Measurements from ENCODE around the gene PLCB1.
A peak's percentile ranks its signal among the peaks of the same experiment; 100 is the strongest.

GRCh38 chr20:8398263-8399051 is 266.4 kb downstream of the PLCB1 start:
- TF ChIP-seq EZH2phosphoT487 (IDR thresholded peaks at IDR 0.05; ENCODE audit: borderline replicate concordance) (no peak), CTCF (conservative IDR thresholded peaks at IDR 0.05; ENCODE audit: low read length) (peak; percentile 53)
